GM23338 (cell line): ENCODE data around the gene CHD5. TPM values are rescaled to one million over a fixed set of nuclear protein-coding genes. Genes with fewer than 3 reads are reported as not detected.

Experiments used
- ATAC-seq: fragments of 200-7000 bp; cut with Tn5 transposase; 3 replicates; pipeline ENCODE4 v1.9.1; 2020
- DNase-seq: peaks from one replicate; pipeline ENCODE4 v3.0.0-alpha.2; 2015; ENCODE audit warnings: low spot score
- H2AFZ ChIP-seq: fragments of 200-600 bp; sonication (generic); 2 replicates; pipeline ENCODE4 v1.8.0; 2016; ENCODE audit warnings: antibody characterized with exemption, mild to moderate bottlenecking, moderate library complexity
- H3F3A ChIP-seq: fragments of 200-600 bp; sonication (generic); replicated peaks from 2 replicates; pipeline ENCODE4 v1.8.0; 2017; ENCODE audit warnings: antibody characterized with exemption, mixed run types, low read depth
- H3K27ac ChIP-seq: fragments of 200-600 bp; sonication (generic); 2 replicates; pipeline ENCODE4 v1.6.1; 2016; ENCODE audit warnings: low read depth
- H3K27me3 ChIP-seq: fragments of 200-600 bp; sonication (generic); 2 replicates; pipeline ENCODE4 v1.8.0; 2016; ENCODE audit warnings: mild to moderate bottlenecking, mixed run types, moderate library complexity; ENCODE audit not compliant: insufficient read depth
- H3K36me3 ChIP-seq: fragments of 200-600 bp; sonication (generic); 2 replicates; pipeline ENCODE4 v1.8.0; 2016; ENCODE audit warnings: mild to moderate bottlenecking; ENCODE audit not compliant: insufficient read depth
- H3K4me1 ChIP-seq: fragments of 200-600 bp; sonication (generic); 2 replicates; pipeline ENCODE4 v1.8.0; 2016; ENCODE audit warnings: mild to moderate bottlenecking, moderate library complexity; ENCODE audit not compliant: insufficient read depth
- H3K4me2 ChIP-seq: fragments of 200-600 bp; sonication (generic); 2 replicates; pipeline ENCODE4 v1.7.1; 2017; ENCODE audit warnings: mixed run types
- H3K4me3 ChIP-seq: fragments of 200-600 bp; sonication (generic); 2 replicates; pipeline ENCODE4 v1.6.1; 2016; ENCODE audit warnings: mixed run types
- H3K79me2 ChIP-seq: fragments of 200-600 bp; sonication (generic); replicated peaks from 2 replicates; pipeline ENCODE4 v1.8.0; 2017; ENCODE audit warnings: mild to moderate bottlenecking; ENCODE audit not compliant: insufficient read depth
- H3K9me2 ChIP-seq: fragments of 200-600 bp; sonication (generic); 2 replicates; pipeline ENCODE4 v1.8.0; 2017; ENCODE audit not compliant: insufficient read depth
- H4K20me1 ChIP-seq: fragments of 200-600 bp; sonication (generic); replicated peaks from 2 replicates; pipeline ENCODE4 v1.8.0; 2017; ENCODE audit warnings: mild to moderate bottlenecking; ENCODE audit not compliant: insufficient read depth
- H3K27ac Mint-ChIP-seq: 2 replicates; pipeline ENCODE4 v1.8.0; 2020; ENCODE audit warnings: inconsistent platforms, mild to moderate bottlenecking, moderate library complexity, mixed read lengths
- H3K27me3 Mint-ChIP-seq: 3 replicates; pipeline ENCODE4 v1.8.0; 2022; ENCODE audit warnings: low read depth, mild to moderate bottlenecking, moderate library complexity, mixed read lengths, inconsistent platforms; ENCODE audit not compliant: insufficient read depth, poor library complexity
- H3K36me3 Mint-ChIP-seq: 3 replicates; pipeline ENCODE4 v1.8.0; 2021; ENCODE audit warnings: low read depth, mild to moderate bottlenecking, inconsistent platforms, moderate library complexity, mixed read lengths
- H3K4me1 Mint-ChIP-seq: 3 replicates; pipeline ENCODE4 v1.8.0; 2020; ENCODE audit warnings: mild to moderate bottlenecking, inconsistent platforms, mixed read lengths
- H3K4me3 Mint-ChIP-seq: 3 replicates; pipeline ENCODE4 v1.8.0; 2021; ENCODE audit warnings: moderate library complexity, mild to moderate bottlenecking, inconsistent platforms, mixed read lengths
- H3K9me3 Mint-ChIP-seq: 3 replicates; pipeline ENCODE4 v1.8.0; 2020; ENCODE audit warnings: moderate library complexity, mild to moderate bottlenecking, inconsistent platforms, mixed read lengths
- CREB1 ChIP-seq: fragments of 250-450 bp; sonication (Bioruptor Pico); IDR thresholded peaks from 2 replicates; pipeline ENCODE4 v1.5.0; 2020; ENCODE audit warnings: low read depth, mild to moderate bottlenecking, moderate library complexity
- ETS1 ChIP-seq: IDR thresholded peaks from 2 replicates; pipeline ENCODE4 v1.6.1; 2016; ENCODE audit warnings: antibody characterized with exemption
- EZH2 ChIP-seq: fragments of 200-600 bp; sonication (generic); IDR thresholded peaks from one replicate; pipeline ENCODE4 v1.8.0; 2017; ENCODE audit warnings: antibody characterized with exemption, mild to moderate bottlenecking, low read depth; ENCODE audit not compliant: unreplicated experiment
- EZH2phosphoT487 ChIP-seq: fragments of 200-600 bp; sonication (generic); IDR thresholded peaks from one replicate; pipeline ENCODE4 v1.8.1; 2018; ENCODE audit warnings: antibody characterized with exemption; ENCODE audit not compliant: unreplicated experiment
- JUNB ChIP-seq: IDR thresholded peaks from one replicate; pipeline ENCODE4 v1.6.1; 2016; ENCODE audit warnings: antibody characterized with exemption; ENCODE audit not compliant: unreplicated experiment
- NANOG ChIP-seq: IDR thresholded peaks from 2 replicates; pipeline ENCODE4 v1.6.1; 2016; ENCODE audit warnings: antibody characterized with exemption, borderline replicate concordance
- POLR2AphosphoS5 ChIP-seq: IDR thresholded peaks from 2 replicates; pipeline ENCODE4 v1.6.1; 2016; ENCODE audit warnings: antibody characterized with exemption, low read depth
- REST ChIP-seq: IDR thresholded peaks from one replicate; pipeline ENCODE4 v1.6.1; 2018; ENCODE audit warnings: antibody characterized with exemption; ENCODE audit not compliant: unreplicated experiment
- STAT1 ChIP-seq: IDR thresholded peaks from one replicate; pipeline ENCODE4 v1.6.1; 2016; ENCODE audit warnings: antibody characterized with exemption; ENCODE audit not compliant: unreplicated experiment
- ZNF114 ChIP-seq: fragments of 250-450 bp; sonication (Bioruptor Pico); IDR thresholded peaks from 2 replicates; pipeline ENCODE4 v1.5.0; 2020; ENCODE audit warnings: mild to moderate bottlenecking, moderate library complexity
- ZNF331 ChIP-seq: fragments of 250-450 bp; sonication (Bioruptor Pico); IDR thresholded peaks from 2 replicates; pipeline ENCODE4 v1.5.0; 2020; ENCODE audit warnings: low read depth, mild to moderate bottlenecking, moderate library complexity
- ZNF462 ChIP-seq: fragments of 250-450 bp; sonication (Bioruptor Pico); IDR thresholded peaks from 2 replicates; pipeline ENCODE4 v1.5.0; 2020; ENCODE audit warnings: mild to moderate bottlenecking, moderate library complexity
- polyA plus RNA-seq: library from polyadenylated mRNA; unstranded; fragments of >200 nt; fragmentation: Nextera tagmentation; extraction: Ambion mirVana; gene quantifications from 2 replicates; pipeline ENCODE4 v1.2.1, GENCODE V29; 2016
- total RNA-seq: library from RNA; depleted of rRNA; stranded (reverse); fragments of >200 nt; shearing (Covaris generic); gene quantifications from 2 replicates; pipeline ENCODE4 v1.2.3, GENCODE V29; 2014
- TF ChIP-seq, protein P1 (sequence below), 2 experiments: fragments of 200-600 bp in 1 of 2; sonication (generic) in 1 of 2; conservative IDR thresholded peaks; 2 replicates each; pipeline versions ENCODE4 v1.5.1 to v1.6.1; 2016 to 2017; ENCODE audit warnings: antibody characterized with exemption in 2 of 2, low read depth in 2 of 2, mild to moderate bottlenecking in 2 of 2, moderate library complexity in 1 of 2

Gene CHD5
- total and polyA plus RNA-seq, 2 experiments from 2014 or later: 0.32 to 1.0 TPM

DNA sequence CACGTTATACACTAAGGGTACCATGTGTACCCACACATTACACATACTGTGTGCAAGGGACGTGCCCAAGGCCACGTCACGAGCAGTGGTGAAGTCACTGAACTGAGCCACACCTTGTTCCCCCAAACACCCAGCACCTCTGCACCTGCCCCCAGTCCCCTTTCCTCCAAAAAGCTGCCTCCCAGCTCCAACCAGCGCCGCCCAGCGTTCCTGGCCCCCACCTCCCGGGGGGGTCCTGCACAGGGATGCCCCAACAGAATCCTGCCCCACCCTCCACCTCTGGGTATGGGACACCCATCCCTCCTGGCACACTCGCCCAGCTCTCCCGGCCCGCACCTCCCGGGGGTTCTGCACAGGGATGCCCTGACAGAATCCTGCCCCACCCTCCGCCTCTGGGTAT is 54.1 kb downstream of the CHD5 start:
- DNase-seq: no peak
- Histone ChIP-seq H3K4me2 (no peak overlapping the region), H3K27me3 (no peaks in the 10 kb centered on the region), H3K4me1 (no peaks in the 10 kb centered on the region), H3K36me3 (no peaks in the 10 kb centered on the region), H3F3A (no peaks in the 10 kb centered on the region), H2AFZ (no peak overlapping the region), H3K27ac (no peak overlapping the region), H4K20me1 (no peaks in the 10 kb centered on the region), H3K79me2 (no peaks in the 10 kb centered on the region), H3K4me3 (no peak overlapping the region), H3K9me2 (no peaks in the 10 kb centered on the region)
- Mint-ChIP-seq H3K36me3 (no peaks in the 10 kb centered on the region), H3K4me3 (no peak overlapping the region), H3K9me3 (no peaks in the 10 kb centered on the region), H3K27me3 (peaks cover 18% of the 10 kb centered on the region), H3K4me1 (no peaks in the 10 kb centered on the region; the same call in 2 of the 3 replicates), H3K27ac (no peak overlapping the region)
- no peak for ATAC-seq
- TF ChIP-seq ZNF462 (CRISPR knock-in tag) (no peak), POLR2AphosphoS5 (no peak), CREB1 (no peak), STAT1 (no peak), REST (no peak), EZH2phosphoT487 (no peak), ZNF331 (CRISPR knock-in tag) (no peak), NANOG (no peak), JUNB (no peak), EZH2 (no peak), ETS1 (no peak), ZNF114 (CRISPR knock-in tag) (no peak)
- TF ChIP-seq, protein P1, sequence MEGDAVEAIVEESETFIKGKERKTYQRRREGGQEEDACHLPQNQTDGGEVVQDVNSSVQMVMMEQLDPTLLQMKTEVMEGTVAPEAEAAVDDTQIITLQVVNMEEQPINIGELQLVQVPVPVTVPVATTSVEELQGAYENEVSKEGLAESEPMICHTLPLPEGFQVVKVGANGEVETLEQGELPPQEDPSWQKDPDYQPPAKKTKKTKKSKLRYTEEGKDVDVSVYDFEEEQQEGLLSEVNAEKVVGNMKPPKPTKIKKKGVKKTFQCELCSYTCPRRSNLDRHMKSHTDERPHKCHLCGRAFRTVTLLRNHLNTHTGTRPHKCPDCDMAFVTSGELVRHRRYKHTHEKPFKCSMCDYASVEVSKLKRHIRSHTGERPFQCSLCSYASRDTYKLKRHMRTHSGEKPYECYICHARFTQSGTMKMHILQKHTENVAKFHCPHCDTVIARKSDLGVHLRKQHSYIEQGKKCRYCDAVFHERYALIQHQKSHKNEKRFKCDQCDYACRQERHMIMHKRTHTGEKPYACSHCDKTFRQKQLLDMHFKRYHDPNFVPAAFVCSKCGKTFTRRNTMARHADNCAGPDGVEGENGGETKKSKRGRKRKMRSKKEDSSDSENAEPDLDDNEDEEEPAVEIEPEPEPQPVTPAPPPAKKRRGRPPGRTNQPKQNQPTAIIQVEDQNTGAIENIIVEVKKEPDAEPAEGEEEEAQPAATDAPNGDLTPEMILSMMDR (conservative IDR thresholded peaks at IDR 0.05; ENCODE audit: low read depth in 2 of 2): no peak
